HepG2 (cell line): ENCODE data around the gene KIF26B. TPM values are rescaled to one million over a fixed set of nuclear protein-coding genes. Genes with fewer than 3 reads are reported as not detected.

ENCODE experiments used
- ATAC-seq: fragments of 200-7000 bp; cut with Tn5 transposase; 3 replicates; pipeline ENCODE4 v1.9.1; 2020; ENCODE audit warnings: mild to moderate bottlenecking, moderate library complexity
- BruUV-seq: library from RNA; stranded (reverse); fragments of 400-500 nt; replicated peaks from 2 replicates; lab custom pipeline; 2021; lab: Mats Ljungman, UMichigan
- CTCF ChIA-PET: fragments of 300-600 bp; formaldehyde crosslinking; extraction: SDS; loops from one replicate; lab custom pipeline; 2021; ENCODE audit warnings: low total read pairs, inconsistent platforms, low intra/inter-chr PET ratio; lab: Yijun Ruan, JAX
- POLR2A ChIA-PET: fragments of 350-600 bp; sonication (Branson Sonifier 250); formaldehyde crosslinking; loops from one replicate; lab custom pipeline; 2020; ENCODE audit warnings: antibody characterized with exemption, inconsistent platforms; lab: Yijun Ruan, JAX
- DNase-seq: peaks from one replicate; pipeline ENCODE4 v3.0.0-alpha.2; 2015; ENCODE audit warnings: low spot score
- FAIRE-seq: peaks from 3 replicates; lab custom pipeline; 2011; peaks lifted over from hg19 to GRCh38; lab: Jason Lieb, UNC
- H2AFZ ChIP-seq: one replicate; pipeline ENCODE4 v1.6.1; 2011; ENCODE audit warnings: low read length, inconsistent platforms
- H3K27ac ChIP-seq: fragments of 300-600 bp; 3 replicates; pipeline ENCODE4 v1.8.0; 2011; ENCODE audit warnings: mixed run types, mild to moderate bottlenecking, mixed read lengths, low read length, inconsistent platforms; ENCODE audit not compliant: insufficient read depth; ENCODE audit errors: extremely low read length
- H3K27me3 ChIP-seq, 2 experiments: fragments of 200-600 bp in 1 of 2; 2 replicates in 1 of 2; 3 replicates in 1 of 2; pipeline versions ENCODE4 v1.6.0 to v1.8.0; 2011; ENCODE audit warnings: low read length in 2 of 2, mild to moderate bottlenecking in 2 of 2, moderate library complexity in 2 of 2, inconsistent platforms in 1 of 2; ENCODE audit not compliant: insufficient read depth in 2 of 2, control insufficient read depth in 1 of 2
- H3K36me3 ChIP-seq, 2 experiments: fragments of 200-600 bp in 1 of 2; replicated peaks in 1 of 2; 2 replicates in 1 of 2; 3 replicates in 1 of 2; pipeline versions ENCODE4 v1.5.1 to v1.8.0; 2011; ENCODE audit warnings: low read length in 2 of 2, inconsistent platforms in 1 of 2; ENCODE audit not compliant: insufficient read depth in 2 of 2, control insufficient read depth in 1 of 2
- H3K4me1 ChIP-seq: 2 replicates; pipeline ENCODE4 v1.5.1; 2012; ENCODE audit warnings: low read length, inconsistent platforms; ENCODE audit not compliant: insufficient read depth
- H3K4me2 ChIP-seq: 2 replicates; pipeline ENCODE4 v1.6.0; 2011; ENCODE audit warnings: low read depth, low read length, inconsistent platforms
- H3K4me3 ChIP-seq, 3 experiments: fragments of 200-600 bp in 1 of 3; sonication (generic), shearing (Covaris generic) in 1 of 3; replicated peaks in 1 of 3; 2 replicates each; pipeline ENCODE4 v1.5.1; 2011 to 2016; ENCODE audit warnings: low read length in 3 of 3, inconsistent platforms in 2 of 3, low read depth in 2 of 3, mild to moderate bottlenecking in 2 of 3, control low read depth in 1 of 3, mixed read lengths in 1 of 3; ENCODE audit not compliant: insufficient read depth in 1 of 3
- H3K79me2 ChIP-seq: one replicate; pipeline ENCODE4 v1.6.1; 2011; ENCODE audit warnings: low read length, inconsistent platforms; ENCODE audit not compliant: insufficient read depth
- H3K9ac ChIP-seq: 2 replicates; pipeline ENCODE4 v1.6.0; 2011; ENCODE audit warnings: mild to moderate bottlenecking, low read depth, low read length, inconsistent platforms; ENCODE audit not compliant: insufficient read depth
- H3K9me3 ChIP-seq: 2 replicates; pipeline ENCODE4 v1.5.1; 2012; ENCODE audit warnings: mild to moderate bottlenecking, low read length
- H4K20me1 ChIP-seq: 2 replicates; pipeline ENCODE4 v1.6.0; 2011; ENCODE audit warnings: inconsistent platforms, mild to moderate bottlenecking, low read length, moderate library complexity; ENCODE audit not compliant: insufficient read depth
- ARID3A ChIP-seq: IDR thresholded peaks from 2 replicates; pipeline ENCODE4 v1.6.1; 2012; ENCODE audit warnings: low read depth, low read length, improper control_type of control experiment
- ELK4 ChIP-seq: sonication (generic); formaldehyde crosslinking; IDR thresholded peaks from 2 replicates; pipeline ENCODE4 v1.9.0; 2021; ENCODE audit warnings: missing genetic modification reagents, borderline replicate concordance
- RARG ChIP-seq: sonication (generic); formaldehyde crosslinking; IDR thresholded peaks from 2 replicates; pipeline ENCODE4 v1.4.0; 2020; ENCODE audit warnings: low read depth, mild to moderate bottlenecking, missing genetic modification reagents
- RXRA ChIP-seq: sonication (generic); formaldehyde crosslinking; IDR thresholded peaks from 2 replicates; pipeline ENCODE4 v1.5.1; 2020; ENCODE audit warnings: missing genetic modification reagents
- THAP9 ChIP-seq: sonication (generic); formaldehyde crosslinking; IDR thresholded peaks from 2 replicates; pipeline ENCODE4; 2020; ENCODE audit warnings: missing genetic modification reagents, mild to moderate bottlenecking, borderline replicate concordance
- ZBTB39 ChIP-seq: sonication (generic); formaldehyde crosslinking; IDR thresholded peaks from 2 replicates; pipeline ENCODE4 v1.5.0; 2020; ENCODE audit warnings: missing genetic modification reagents
- ZFP62 ChIP-seq: sonication (generic); formaldehyde crosslinking; IDR thresholded peaks from 2 replicates; pipeline ENCODE4 v1.4.0; 2020; ENCODE audit warnings: missing genetic modification reagents
- ZGPAT ChIP-seq: IDR thresholded peaks from 2 replicates; pipeline ENCODE4 v1.6.1; 2016; ENCODE audit warnings: mild to moderate bottlenecking
- ZNF710 ChIP-seq: sonication (generic); formaldehyde crosslinking; IDR thresholded peaks from 2 replicates; pipeline ENCODE4 v1.5.0; 2020; ENCODE audit warnings: mild to moderate bottlenecking, missing genetic modification reagents, borderline replicate concordance
- WGBS: methylation state at CpG from one replicate; pipeline ENCODE4 v1.1.6; 2017; ENCODE audit warnings: low lambda C conversion rate; 5-methylcytosine and 5-hydroxymethylcytosine counted together
- in situ Hi-C: cut with HindIII; loops from 2 replicates; pipeline ENCODE4 v1.10.0; 2017; ENCODE audit warnings: low pct_unique_long_range_greater_than_20kb; ENCODE audit not compliant: extremely low pct_ligation_motif_present
- intact Hi-C: fragments of 100-400 bp; cut with micrococcal nuclease; formaldehyde crosslinking; loops from one replicate; pipeline ENCODE4 v1.10.0; 2022; ENCODE audit not compliant: unreplicated experiment
- polyA plus RNA-seq, 8 experiments: library from polyadenylated mRNA; depleted of rRNA in 3 of 8; stranded (reverse) in 7 of 8; unstranded in 1 of 8; fragments of >200 nt; fragmentation: Illumina TruSeq in 4 of 8; extraction: Trizol in 4 of 8; gene quantifications; 2 replicates each; pipeline versions ENCODE4 v1.2.1 to v1.2.3, GENCODE V29; 2011 to 2016; ENCODE audit warnings: low read depth in 4 of 8, missing spikeins in 1 of 8, mixed read lengths in 1 of 8; ENCODE audit not compliant: insufficient read depth in 1 of 8
- total RNA-seq, 5 experiments: library from RNA; depleted of rRNA; stranded (reverse); fragments of >200 nt; fragmentation: Illumina TruSeq; extraction: Trizol; gene quantifications; 2 replicates each; pipeline ENCODE4 v1.2.3, GENCODE V29; 2016; ENCODE audit warnings: low read depth in 1 of 5

The KIF26B gene
- total and polyA plus RNA-seq, 2 of the 13 experiments (the other 11 are each of a cell fraction or from before 2014, with no cell fraction given), result 0.08 to 0.09 TPM

- TF ChIP-seq ARID3A (no peak), ZNF710 (CRISPR knock-in tag) (no peak), ZGPAT (CRISPR knock-in tag) (no peak)
Observed at GRCh38 chr1:245168906-245169305, 14.1 kb downstream of the KIF26B start (continued).

GRCh38 chr1:245169376-245169775 is 14.6 kb downstream of the KIF26B start:
- in situ Hi-C loops, result loop anchor here (25.0 kb wide), 1 partner anchor 1318 kb away; no protein-coding TSS in a partner anchor
- FAIRE-seq, result no peak
- TF ChIP-seq ELK4 (CRISPR knock-in tag) (no peak), THAP9 (no peak), RXRA (CRISPR knock-in tag) (no peak), ZBTB39 (CRISPR knock-in tag) (no peak), RARG (CRISPR knock-in tag) (no peak), ZFP62 (CRISPR knock-in tag) (no peak)

More at GRCh38 chr1:245169376-245169775, 14.6 kb downstream of the KIF26B start:
- intact Hi-C loops, result no loop called here
- Histone ChIP-seq H3K4me1 (no peaks in the 10 kb centered on the region), H3K27me3 (0 out of 5 replicates have a peak, but pooled peaks cover 0 to 6% of the 10 kb centered on the region in 2 experiments), H2AFZ (no peak overlapping the region), H3K27ac (no peak overlapping the region), H3K4me3 (no peak overlapping the region), H3K9ac (no peak overlapping the region), H3K36me3 (no peaks in the 10 kb centered on the region), H3K4me2 (no peak overlapping the region), H3K9me3 (no peaks in the 10 kb centered on the region), H4K20me1 (no peaks in the 10 kb centered on the region), H3K79me2 (no peaks in the 10 kb centered on the region)
- ATAC-seq (no peak), DNase-seq (no peak)
- ChIA-PET POLR2A (no interaction called here), CTCF (no interaction called here)
- 61% methylated on average over 6 of the region's 7 CpGs for WGBS
- BruUV-seq, result no TSS peak
